Left lung (tissue), 14 donors: ENCODE data around the gene SULT1B1. TPM values are rescaled to one million over a fixed set of nuclear protein-coding genes. Genes with fewer than 3 reads are reported as not detected.

Source experiments
- ATAC-seq: fragments of 200-7000 bp; cut with Tn5 transposase; one replicate; pipeline ENCODE4 v1.9.1; 2020; ENCODE audit warnings: moderate library complexity
- DNase-seq, 4 donors: peaks; one replicate each; pipeline ENCODE4 v3.0.0-alpha.2; 2013 to 2020
- H3K27ac ChIP-seq, 2 donors: fragments of 200-600 bp; sonication (generic) in 1 of 2; one replicate each; pipeline versions ENCODE4 v1.5.0 to v1.8.0; 2020 to 2021
- H3K27me3 ChIP-seq, 2 donors: fragments of 200-600 bp; sonication (generic) in 1 of 2; one replicate each; pipeline versions ENCODE4 v1.5.0 to v1.8.0; 2020 to 2021
- H3K36me3 ChIP-seq, 2 donors: fragments of 200-600 bp; sonication (generic) in 1 of 2; one replicate each; pipeline versions ENCODE4 v1.5.0 to v1.8.0; 2020 to 2021
- H3K4me1 ChIP-seq, 2 donors: fragments of 200-600 bp; one replicate each; pipeline ENCODE4 v1.8.0; 2021
- H3K4me3 ChIP-seq, 2 donors: fragments of 200-600 bp; sonication (generic) in 1 of 2; one replicate each; pipeline versions ENCODE4 v1.5.0 to v1.8.0; 2020 to 2021; ENCODE audit warnings: mild to moderate bottlenecking in 1 of 2
- H3K9me3 ChIP-seq, 2 donors: fragments of 200-600 bp; sonication (generic) in 1 of 2; one replicate each; pipeline versions ENCODE4 v1.5.0 to v1.8.0; 2020 to 2021
- CTCF ChIP-seq, 2 donors: fragments of 200-600 bp; sonication (generic) in 1 of 2; IDR thresholded peaks; one replicate each; pipeline versions ENCODE4 v1.5.0 to v1.8.0; 2021; ENCODE audit warnings: antibody characterized with exemption in 2 of 2
- intact Hi-C, 2 donors: fragments of 100-400 bp; cut with DNase I; formaldehyde crosslinking; loops; one replicate each; pipeline versions ENCODE4 v1.11.2 to v1.14.2; 2022
- long read RNA-seq, 12 donors: library from polyadenylated mRNA in 2 of 12; unstranded in 2 of 12; transcript quantifications; one replicate each; pipeline ENCODE4 v2.0.0 and lab custom pipeline, GENCODE V29; 2019 to 2026
- polyA plus RNA-seq, 6 donors: library from polyadenylated mRNA; unstranded; fragments of 120-200 nt; gene quantifications; one replicate each; pipeline ENCODE4 v1.2.1, GENCODE V29; 2013; ENCODE audit not compliant: insufficient read length in 6 of 6
- total RNA-seq, 2 donors: library from RNA; stranded (reverse); fragmentation: NEBNext Ultra II Directional; extraction: Animal tissue kit (Norgen Biotek cat#: 25700); gene quantifications; one replicate each; pipeline ENCODE4 v1.2.1, GENCODE V29; 2021
- donor health status: DM: no; HTN: yes; CAD: no.
- donor health status: DM: no; HTN: no; CAD: no.

The SULT1B1 gene
- total RNA-seq (10 to 100 TPM in 1 of 2 donors, 1 to 10 TPM in 1; 6.7 to 25.0 TPM), polyA plus RNA-seq (1 to 10 TPM; 1.0 to 2.7 (median 2.2) TPM)
- long read RNA-seq, donor 1: 0 reads
- long read RNA-seq, donor 2: 0 reads
- long read RNA-seq, donor 3: 0 reads
- long read RNA-seq, donor 4: 0 reads
- long read RNA-seq, donor 5: 0 reads
- long read RNA-seq, donor 6: 0 reads
- long read RNA-seq, donor 7: 0 reads
- long read RNA-seq, donor 8: 0 reads
- long read RNA-seq, donor 9: 0 reads
- long read RNA-seq, donor 10, full-length matches to known transcripts: 1 of 1 reads
- long read RNA-seq, donor 10, partial matches to known transcripts: 0 of 1 reads
- long read RNA-seq, donor 10, other reads (novel, unspliced or antisense): 0 of 1 reads
- long read RNA-seq, donor 11: 0 reads
- long read RNA-seq, donor 12: 0 reads

GRCh38 chr4:69760455-69760854 is at the start of gene SULT1B1:
Gene SULT1B1 (minus strand): TSS chr4:69760620. CDS start chr4:69755217, 5,403 bp downstream.
- ATAC-seq (peak; percentile 76), DNase-seq (peak in 1 of 4 donors; percentile 15)
- no peak for TF ChIP-seq CTCF (IDR thresholded peaks at IDR 0.05)
- H3K36me3 ChIP-seq: no peaks in the 10 kb centered on the region
- peak within 1 kb of the TSS in 1 of 2 donors; percentile 85 for H3K27ac ChIP-seq
- no peaks in the 10 kb centered on the region for H3K9me3 ChIP-seq
- no peaks in the 10 kb centered on the region for H3K27me3 ChIP-seq
- H3K4me1 ChIP-seq: peaks cover 0 to 29% of the 10 kb centered on the region in 2 donors
- intact Hi-C loops: no loop called here
- H3K4me3 ChIP-seq: peak within 1 kb of the TSS in 1 of 2 donors; percentile 26

- intact Hi-C loops: no loop called here
- H3K4me1 ChIP-seq: no peaks in the 10 kb centered on the region
- no peaks in the 10 kb centered on the region for H3K36me3 ChIP-seq
- H3K9me3 ChIP-seq: no peaks in the 10 kb centered on the region
- DNase-seq (no peak), ATAC-seq (no peak)
- no peak overlapping the region for H3K27ac ChIP-seq
- no peak overlapping the region for H3K4me3 ChIP-seq
- TF ChIP-seq CTCF (IDR thresholded peaks at IDR 0.05): no peak
- no peaks in the 10 kb centered on the region for H3K27me3 ChIP-seq
Measured at GRCh38 chr4:69800599-69800998, 40.2 kb upstream of the SULT1B1 start.

GRCh38 chr4:69799337-69799736 is 38.9 kb upstream of the SULT1B1 start:
- intact Hi-C loops: no loop called here
- Histone ChIP-seq H3K27ac (no peak overlapping the region), H3K9me3 (no peaks in the 10 kb centered on the region), H3K4me3 (no peak overlapping the region), H3K4me1 (no peaks in the 10 kb centered on the region), H3K36me3 (no peaks in the 10 kb centered on the region), H3K27me3 (no peaks in the 10 kb centered on the region)
- TF ChIP-seq CTCF (IDR thresholded peaks at IDR 0.05): no peak
- ATAC-seq (no peak), DNase-seq (no peak)

- H3K4me3 ChIP-seq: no peak overlapping the region
- intact Hi-C loops: no loop called here
- H3K9me3 ChIP-seq: no peaks in the 10 kb centered on the region
- no peak for ATAC-seq
- TF ChIP-seq CTCF (IDR thresholded peaks at IDR 0.05): no peak
- no peaks in the 10 kb centered on the region for H3K27me3 ChIP-seq
- no peaks in the 10 kb centered on the region for H3K36me3 ChIP-seq
- H3K4me1 ChIP-seq: no peaks in the 10 kb centered on the region
- no peak overlapping the region for H3K27ac ChIP-seq
- DNase-seq: no peak
Measured at GRCh38 chr4:69793732-69794131, 33.3 kb upstream of the SULT1B1 start.

GRCh38 chr4:69787879-69788278 is 27.5 kb upstream of the SULT1B1 start:
- intact Hi-C loops: no loop called here
- H3K4me3 ChIP-seq: no peak overlapping the region
- ATAC-seq: no peak
- no peaks in the 10 kb centered on the region for H3K36me3 ChIP-seq
- no peak overlapping the region for H3K27ac ChIP-seq
- H3K27me3 ChIP-seq: no peaks in the 10 kb centered on the region
- no peaks in the 10 kb centered on the region for H3K4me1 ChIP-seq
- H3K9me3 ChIP-seq: peaks cover 0 to 5% of the 10 kb centered on the region in 2 donors
- no peak for DNase-seq
- no peak for TF ChIP-seq CTCF (IDR thresholded peaks at IDR 0.05)
